ENCODE results near the gene KRTAP10-9.
"Not testable (repeated sequence)": the region's sequence is repeated elsewhere in the genome, so short reads cannot be mapped to it uniquely, and the experiment has no call there.

The KRTAP10-9 gene

DNA sequence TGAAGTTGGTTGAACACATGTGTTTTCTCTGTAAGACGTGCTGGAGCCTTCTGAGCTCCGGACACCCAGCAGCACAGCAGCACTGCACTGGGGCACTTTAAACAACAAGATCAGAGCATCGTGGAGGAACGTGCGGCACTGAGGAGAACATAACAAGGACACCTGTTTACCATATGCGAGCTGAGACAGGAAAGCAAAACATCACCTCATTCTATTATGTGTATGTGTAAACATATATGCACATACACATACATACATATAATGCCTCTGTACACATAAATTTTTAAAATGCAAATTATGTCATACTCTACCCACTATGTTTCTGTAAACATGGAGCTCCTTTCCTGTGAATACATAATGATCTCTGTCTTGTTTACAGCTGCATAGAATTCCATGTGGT, 31.4 kb upstream of the KRTAP10-9 start:
- no peak for DNase-seq (ENCODE audit: low read depth in 2 of 2)

DNA sequence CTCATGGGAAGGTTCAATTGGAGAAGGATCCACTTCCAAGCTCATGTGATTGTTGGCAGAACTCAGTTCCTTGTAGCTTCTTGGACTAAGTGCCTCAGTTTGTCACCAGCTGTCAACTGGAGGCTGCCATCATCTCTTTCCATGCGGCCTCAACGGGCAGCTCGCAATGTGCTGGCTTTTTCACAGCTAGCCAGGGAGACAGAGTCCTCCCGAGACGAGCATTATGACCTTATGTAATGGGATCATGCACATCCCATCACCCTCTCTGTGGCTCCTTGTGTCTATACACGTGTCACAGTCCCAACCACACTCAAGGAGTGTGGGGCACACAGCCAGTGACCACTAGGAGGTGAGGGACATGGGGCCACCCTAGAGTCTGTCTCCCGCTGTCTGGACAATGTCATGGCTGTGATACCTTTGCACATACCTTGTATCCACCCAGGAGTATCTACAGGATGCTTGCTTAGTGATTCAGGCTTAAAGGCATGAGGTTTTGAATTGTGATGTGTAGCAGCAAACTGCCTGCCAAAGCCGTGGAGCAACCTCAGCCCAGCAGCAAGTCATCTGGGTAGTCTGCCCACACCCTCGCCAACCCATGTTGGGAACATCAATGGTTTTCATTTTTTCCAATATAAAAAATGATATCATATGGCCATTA, 30.7 kb upstream of the KRTAP10-9 start:
- DNase-seq (ENCODE audit: low read depth in 2 of 2), result no peak

DNA sequence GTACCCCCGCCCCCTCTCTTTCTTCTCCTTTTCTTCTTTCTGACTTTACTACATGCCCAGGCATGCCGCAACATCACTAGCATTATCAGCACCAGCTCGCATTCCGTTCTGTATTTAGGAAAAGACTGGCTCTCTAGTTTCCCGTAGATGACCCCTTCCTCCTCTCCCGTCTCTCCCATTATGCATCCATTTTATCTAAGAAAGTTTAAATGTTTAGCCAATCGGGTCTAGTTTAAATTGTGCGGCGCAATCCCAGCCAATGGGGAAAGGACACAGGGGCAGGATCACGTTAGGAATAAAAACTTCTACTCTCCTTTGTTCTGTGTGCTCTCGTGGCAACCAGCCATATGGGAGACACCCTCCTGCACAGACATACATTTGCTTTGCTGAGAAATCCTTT, 28.8 kb upstream of the KRTAP10-9 start:
- no peak for DNase-seq (ENCODE audit: low read depth in 2 of 2)

DNA sequence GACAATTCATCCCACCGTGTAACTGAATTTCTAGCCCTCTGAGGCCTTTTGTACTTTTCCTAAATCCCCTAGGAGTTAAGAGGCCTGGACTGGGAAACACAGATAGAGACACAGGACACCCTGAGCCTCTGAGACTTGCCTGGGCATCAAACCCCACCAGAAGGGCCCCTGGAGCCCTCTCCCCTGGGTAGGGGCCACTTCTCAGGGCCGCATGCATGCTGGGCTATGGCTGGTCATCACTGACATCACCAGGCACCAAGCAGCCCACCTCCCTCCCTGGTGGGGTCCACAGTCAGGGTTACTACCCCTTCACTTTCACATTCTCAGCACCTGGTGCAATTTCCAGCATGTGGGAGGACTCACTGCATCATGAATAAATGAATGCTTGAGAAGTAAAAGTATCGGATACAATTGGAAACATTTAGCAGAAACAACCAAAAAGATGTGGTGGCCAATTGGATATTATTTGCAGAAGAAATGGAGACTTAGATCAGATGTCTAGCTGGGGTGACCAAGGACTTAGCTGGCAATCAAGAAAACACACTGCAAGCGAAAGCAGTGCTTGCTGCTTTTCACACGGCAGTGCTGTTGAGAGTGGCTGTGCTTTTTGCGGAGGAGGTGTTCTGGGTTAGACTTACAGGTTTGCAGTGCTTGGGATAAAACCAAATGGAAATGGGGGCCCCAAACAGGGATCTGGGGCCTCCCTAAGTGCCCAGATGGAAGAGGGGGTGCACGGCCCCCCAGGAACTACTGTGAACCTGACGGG, 27.4 kb upstream of the KRTAP10-9 start:
- no peak for DNase-seq (ENCODE audit: low read depth in 2 of 2)

DNA sequence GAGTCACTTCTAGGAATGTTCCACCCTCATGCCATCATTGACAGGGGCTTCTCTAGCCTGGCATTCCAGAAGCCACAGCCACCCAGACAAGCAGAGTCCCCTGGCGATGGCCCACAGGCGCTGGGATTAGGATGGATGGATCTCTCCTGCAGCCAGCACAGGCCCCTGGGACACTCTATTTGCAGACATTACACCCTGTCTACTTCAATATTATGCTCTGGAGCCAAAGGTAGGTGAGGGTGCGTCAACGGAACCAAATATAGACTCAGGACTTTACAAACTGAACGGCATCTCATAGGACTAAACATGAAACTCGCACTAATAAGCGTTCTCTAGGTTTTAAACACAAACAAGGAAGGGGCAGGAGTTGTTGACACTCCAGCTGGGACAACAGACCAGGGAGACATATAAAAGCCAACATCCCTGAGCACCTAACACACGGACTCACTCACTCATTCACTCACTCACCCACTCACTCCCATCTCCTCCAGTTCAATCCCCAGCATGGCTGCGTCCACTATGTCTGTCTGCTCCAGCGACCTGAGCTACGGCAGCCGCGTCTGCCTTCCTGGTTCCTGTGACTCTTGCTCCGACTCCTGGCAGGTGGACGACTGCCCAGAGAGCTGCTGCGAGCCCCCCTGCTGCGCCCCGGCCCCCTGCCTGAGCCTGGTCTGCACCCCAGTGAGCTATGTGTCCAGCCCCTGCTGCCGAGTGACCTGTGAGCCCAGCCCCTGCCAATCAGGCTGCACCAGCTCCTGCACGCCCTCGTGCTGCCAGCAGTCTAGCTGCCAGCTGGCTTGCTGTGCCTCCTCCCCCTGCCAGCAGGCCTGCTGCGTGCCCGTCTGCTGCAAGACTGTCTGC, 26.5 kb upstream of the KRTAP10-9 start, which contains the start of gene KRTAP10-7:
Gene KRTAP10-7 (plus strand): TSS at position 480 of the 861 bp plus-strand sequence. CDS start 25 bp downstream, at position 505.
- not testable (repeated sequence) for DNase-seq (ENCODE audit: low read depth in 2 of 2)

DNA sequence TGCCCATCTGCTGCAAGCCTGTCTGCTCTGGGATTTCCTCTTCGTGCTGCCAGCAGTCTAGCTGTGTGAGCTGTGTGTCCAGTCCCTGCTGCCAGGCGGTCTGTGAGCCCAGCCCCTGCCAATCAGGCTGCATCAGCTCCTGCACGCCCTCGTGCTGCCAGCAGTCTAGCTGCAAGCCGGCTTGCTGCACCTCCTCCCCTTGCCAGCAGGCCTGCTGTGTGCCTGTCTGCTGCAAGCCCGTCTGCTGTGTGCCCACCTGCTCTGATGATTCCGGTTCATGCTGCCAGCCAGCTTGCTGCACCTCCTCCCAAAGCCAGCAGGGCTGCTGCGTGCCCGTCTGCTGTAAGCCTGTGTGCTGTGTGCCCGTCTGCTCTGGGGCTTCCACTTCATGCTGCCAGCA, 25.8 kb upstream of the KRTAP10-9 start:
- DNase-seq (ENCODE audit: low read depth in 2 of 2), result not testable (repeated sequence)

DNA sequence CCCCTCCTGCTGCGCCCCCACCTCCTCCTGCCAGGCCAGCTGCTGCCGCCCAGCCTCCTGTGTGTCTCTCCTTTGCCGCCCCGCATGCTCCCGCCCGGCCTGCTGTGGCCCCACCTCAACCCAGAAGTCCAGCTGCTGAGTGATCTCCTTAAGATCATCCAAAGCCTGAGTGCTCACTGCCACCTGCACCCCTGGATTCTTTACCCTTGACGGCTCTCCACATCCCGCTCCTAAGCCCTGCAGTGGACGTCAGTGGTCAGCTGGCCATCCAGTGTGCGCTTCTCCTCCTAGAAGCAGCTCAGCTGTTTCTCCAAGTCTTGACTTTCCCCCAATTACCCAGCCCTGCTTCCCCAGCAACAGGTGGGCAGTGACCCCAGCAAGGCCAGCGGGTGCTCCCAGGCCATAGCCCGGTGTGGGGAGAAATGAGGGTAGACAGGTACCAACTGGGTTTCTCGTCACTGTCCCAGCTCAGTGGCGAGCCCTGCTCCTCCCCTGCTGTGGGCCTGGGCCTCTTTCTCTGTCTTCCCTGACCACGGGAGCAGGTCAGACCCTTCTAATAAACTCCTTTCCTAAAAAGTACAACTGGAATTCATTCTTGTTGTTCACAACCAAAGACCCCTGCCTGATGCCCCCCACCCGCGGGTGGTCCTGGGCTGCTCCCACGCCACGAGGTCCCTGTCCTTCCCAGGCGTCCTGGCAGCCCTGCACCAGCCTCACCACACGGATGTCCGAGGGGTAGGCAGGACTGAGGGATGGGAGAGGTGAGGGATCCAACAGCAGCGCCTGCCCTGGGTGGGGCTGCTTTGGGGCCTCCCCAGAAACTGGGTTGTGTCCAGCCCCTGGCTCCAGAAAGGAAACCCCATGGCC, 25.1 kb upstream of the KRTAP10-9 start:
- DNase-seq (ENCODE audit: low read depth in 2 of 2), result no peak

DNA sequence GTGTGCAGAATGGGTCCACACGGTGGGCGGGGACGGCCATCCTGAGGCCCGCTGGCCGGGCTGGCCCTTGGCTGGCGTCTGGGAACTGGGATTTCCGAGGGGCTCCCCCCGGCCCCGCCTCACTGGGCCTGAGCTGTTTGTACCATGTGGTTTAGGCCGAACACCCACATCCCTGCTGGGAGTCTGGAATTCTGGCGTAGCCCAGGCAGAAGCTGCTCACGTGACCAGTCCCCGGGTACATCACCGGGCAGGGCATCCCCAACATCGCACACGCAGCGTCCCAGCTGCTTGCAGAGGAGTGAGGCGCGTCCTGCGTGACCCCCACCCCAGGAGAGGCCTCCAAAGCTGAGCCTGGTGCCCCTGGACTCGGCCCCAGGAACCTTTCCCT, 24.4 kb upstream of the KRTAP10-9 start:
- no peak for DNase-seq (ENCODE audit: low read depth in 2 of 2)

DNA sequence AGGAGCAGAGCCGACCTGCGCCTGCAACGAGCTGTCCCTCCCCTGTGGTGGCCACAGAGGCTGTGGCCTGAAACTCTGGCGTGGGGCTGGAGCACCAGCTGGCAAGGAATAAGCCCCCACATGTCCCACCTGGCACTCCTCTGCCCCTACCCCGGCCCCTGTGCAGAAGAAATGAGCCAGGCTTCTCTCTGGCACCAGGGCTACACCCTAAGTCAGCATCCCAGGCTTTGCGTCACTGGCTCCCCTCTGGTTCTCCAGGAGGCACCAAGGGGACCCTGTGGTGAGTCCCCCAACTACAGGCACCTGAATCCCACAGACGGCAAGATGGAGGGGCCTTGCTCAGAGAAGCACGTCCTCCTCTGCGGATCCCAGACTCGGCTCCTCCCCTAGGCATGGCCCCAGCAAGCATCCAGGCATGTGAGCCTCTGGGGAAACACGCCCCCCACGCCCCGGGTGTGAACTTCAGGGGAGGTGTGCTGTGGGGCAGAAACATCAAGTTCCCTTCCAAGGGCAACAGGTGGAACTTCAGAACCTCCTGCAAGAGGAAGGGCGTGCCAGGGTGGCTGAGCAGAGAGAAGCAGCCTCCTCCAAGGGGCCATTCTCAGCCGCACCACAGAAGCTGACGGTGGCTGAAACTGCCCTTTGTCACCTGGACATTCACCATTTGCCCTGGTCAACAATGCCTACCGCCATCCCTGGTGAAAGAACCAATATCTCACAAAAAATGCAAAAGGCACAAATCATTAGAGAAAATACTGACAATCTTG, 23.6 kb upstream of the KRTAP10-9 start:
- DNase-seq (ENCODE audit: low read depth in 2 of 2), result no peak

DNA sequence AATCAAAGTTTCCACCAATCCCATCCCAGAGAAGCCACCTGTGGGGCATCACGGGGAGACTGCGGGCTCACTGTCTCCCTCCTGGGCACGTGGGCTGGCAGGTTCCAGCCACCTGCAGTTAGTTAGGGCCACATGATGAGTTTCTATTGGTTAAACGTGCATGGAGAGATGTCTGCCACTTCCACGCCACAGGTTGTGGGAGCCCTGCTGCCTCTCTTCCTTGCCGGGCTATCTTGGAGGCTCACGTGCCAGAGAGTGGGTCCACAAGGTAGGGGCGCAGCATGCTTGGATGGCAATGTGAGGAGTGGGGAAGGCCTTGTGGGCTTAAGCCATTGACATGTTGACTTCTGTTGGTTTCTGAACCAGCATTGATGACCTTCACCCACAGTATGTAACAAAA, 23.0 kb upstream of the KRTAP10-9 start:
- no peak for DNase-seq (ENCODE audit: low read depth in 2 of 2)

DNA sequence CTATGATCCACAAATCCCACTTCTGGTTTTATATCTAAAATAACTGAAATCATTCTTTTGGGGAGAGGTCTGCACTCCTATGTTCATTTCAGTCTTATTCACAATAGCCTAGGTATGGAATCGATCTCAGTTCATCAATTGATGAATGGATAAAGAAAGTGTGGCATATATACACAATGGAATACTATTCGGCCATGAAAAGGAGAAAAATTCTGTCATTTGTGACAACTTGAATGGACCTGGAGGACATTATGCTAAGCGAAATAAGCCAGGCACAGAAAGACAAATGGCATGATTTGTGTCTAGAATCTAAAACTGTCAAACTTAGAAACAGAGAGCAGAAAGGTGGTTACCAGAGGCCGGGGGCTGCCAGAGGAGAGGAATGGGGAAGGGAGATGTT, 20.4 kb upstream of the KRTAP10-9 start:
- DNase-seq (ENCODE audit: low read depth in 2 of 2), result no peak

DNA sequence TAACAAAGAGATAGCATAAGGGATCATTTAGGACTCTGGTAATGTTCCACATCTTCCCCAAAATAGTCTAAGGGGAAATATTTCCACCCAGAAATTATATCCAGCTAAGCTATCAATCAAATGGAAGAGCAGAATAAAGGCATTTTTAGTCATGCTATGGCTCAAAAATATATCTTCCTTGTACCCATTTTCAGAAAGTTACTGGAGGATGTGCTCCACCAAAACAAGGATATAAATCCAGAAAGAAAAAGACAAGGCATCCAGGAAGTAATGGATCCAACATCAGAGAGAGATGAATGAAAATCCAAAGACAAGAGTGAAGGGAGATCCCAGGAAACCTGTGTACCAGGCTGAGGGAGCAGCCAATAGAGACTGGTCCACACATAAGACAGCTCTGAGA, 17.7 kb upstream of the KRTAP10-9 start:
- no peak for DNase-seq (ENCODE audit: low read depth in 2 of 2)

DNA sequence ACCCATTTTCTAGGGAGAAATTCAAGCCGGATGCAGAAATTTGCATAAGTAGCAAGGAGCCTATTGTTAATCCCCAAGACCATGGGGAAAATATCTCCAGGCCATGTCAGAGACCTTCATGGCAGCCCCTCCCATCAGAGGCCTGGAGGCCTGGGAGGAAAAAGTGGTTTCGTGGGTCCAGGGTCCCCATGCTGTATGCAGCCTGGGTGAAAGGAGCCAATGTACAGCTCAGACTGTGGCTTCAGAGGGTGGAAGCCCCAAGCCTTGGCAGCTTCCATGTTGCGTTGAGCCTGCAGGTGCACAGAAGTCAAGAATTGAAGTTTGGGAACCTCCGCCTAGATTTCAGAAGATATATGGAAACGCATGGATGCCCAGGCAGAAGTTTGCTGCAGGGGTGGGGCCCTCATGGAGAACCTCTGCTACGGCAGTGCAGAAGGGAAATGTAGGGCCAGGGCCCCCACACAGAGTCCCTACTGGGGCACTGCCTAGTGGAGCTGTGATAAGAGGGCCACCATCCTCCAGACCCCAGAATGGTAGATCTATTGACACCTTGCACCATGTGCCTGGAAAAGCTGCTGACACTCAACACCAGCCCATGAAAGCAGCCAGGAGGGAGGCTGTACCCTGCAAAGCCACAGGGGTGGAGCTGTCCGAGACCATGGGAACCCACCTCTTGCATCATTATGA, 16.6 kb upstream of the KRTAP10-9 start:
- not testable (repeated sequence) for DNase-seq (ENCODE audit: low read depth in 2 of 2)

DNA sequence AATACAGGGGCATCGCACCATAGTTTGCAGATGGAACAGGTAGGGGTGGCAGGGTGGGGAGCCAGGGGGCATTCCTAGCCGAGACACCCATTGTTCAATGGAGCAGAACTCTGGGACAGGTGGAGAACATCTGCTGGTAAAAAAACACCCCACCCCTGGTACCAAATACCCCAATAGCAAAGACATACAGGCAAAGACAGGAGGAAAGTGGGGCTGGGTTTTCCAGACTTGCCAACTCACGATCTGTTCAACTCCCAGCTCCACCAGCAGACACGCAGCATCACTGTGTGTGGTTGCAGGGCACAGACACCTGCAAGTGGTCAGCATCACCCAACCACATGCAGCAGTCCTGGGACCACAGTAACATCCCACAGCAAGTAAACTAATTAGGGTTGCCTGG, 15.3 kb upstream of the KRTAP10-9 start:
- DNase-seq (ENCODE audit: low read depth in 2 of 2), result no peak

DNA sequence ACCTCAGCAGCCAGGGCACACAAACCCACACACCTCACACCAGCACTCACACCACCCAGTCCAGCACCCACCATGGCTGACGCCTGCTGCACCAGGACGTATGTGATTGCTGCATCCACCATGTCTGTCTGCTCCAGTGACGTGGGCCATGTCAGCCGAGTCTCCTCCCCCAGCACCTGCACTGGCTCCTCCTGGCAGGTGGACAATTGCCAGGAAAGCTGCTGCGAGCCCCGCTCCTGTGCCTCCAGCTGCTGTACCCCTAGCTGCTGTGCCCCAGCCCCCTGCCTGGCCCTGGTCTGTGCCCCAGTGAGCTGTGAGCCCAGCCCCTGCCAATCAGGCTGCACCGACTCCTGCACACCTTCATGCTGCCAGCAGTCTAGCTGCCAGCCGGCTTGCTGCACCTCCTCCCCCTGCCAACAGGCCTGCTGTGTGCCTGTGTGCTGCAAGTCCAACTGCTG, 14.8 kb upstream of the KRTAP10-9 start, which contains the start of gene KRTAP10-8:
Gene KRTAP10-8 (plus strand): TSS at position 51 of the 458 bp plus-strand sequence. CDS start 22 bp downstream, at position 73.
- no peak for DNase-seq (ENCODE audit: low read depth in 2 of 2)

DNA sequence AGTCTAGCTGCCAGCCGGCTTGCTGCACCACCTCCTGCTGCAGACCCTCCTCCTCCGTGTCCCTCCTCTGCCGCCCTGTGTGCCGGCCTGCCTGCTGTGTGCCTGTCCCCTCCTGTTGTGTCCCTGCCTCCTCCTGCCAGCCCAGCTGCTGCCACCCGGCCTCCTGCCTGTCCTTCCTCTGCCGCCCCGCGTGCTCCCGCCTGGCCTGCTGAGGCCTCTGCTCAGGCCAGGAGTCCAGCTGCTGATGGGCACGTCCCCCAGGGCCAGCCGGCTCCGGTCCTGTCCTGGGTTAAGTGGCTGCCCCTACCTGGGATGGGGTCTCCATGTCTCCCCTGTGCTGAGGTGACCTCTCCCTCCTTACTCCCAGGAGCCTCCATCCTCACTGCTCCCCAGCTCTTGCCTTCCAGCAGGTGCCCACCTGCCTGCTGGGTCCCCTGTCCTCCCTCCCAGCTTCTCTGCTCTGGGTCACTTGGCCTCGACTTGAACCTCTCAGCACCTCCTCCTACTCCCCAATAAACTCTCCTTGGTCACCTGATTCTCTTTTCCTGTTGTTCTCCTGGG, 14.1 kb upstream of the KRTAP10-9 start:
- no peak for DNase-seq (ENCODE audit: low read depth in 2 of 2)

DNA sequence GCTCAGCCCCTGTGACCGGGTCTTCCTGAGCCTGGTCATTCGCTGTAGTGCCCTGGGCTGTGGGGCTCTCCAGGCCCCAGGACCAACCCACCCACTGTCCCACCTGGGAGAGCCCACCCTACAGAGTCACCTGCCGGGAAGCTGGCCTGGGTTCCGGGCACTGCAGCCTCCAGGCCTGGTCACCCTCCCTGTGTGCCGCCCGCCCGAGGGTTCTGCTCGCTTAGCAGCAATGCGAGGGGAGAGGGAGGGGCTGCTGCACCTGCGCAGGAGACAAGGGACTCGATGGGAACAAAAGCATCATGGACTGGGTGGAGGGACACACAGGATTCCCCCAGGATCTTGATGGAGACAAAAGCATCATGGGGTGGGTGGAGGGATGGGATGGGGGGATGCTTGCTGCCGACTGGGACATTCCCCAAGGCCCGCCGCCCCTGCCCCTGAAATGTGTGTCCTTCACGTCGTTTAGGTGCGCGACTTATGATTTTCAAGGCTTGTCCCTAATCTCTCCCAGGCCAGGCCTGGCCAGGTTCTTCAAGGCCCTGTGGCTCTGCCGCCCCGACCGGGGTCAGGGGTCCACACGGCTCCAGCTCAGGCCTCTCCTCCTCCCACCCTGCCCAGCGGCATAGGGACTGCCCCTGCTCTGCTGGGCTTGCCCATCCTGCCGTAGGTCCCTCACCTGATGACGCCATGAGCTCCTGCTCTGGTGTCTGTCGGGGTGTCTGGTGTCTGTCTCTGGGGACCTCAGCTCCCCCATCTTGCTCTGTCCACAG, 13.3 kb upstream of the KRTAP10-9 start:
- DNase-seq (ENCODE audit: low read depth in 2 of 2), result no peak

DNA sequence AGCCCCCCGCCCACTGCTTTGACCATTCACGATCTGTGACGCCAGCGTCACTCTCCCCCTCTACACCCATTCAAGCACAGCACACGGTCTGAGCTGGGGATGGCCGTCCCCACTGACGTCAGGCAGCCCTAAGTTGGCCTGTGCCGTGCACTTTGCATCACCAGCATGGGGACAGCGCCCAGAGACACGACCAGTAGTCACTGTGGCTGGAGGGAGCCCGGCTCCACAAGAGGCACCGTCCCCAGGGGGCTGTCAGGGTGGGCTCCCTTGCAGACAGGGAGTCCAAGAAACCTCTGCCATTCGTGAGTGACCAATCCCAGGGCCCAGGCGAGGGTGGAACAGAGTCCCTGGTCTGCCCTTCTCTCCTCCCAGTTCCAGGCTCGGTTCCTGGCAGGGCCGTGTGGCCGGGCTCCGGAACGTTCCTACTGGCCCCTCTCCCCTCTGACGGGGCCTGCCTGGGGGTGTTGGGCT, 12.7 kb upstream of the KRTAP10-9 start:
- DNase-seq (ENCODE audit: low read depth in 2 of 2), result no peak

DNA sequence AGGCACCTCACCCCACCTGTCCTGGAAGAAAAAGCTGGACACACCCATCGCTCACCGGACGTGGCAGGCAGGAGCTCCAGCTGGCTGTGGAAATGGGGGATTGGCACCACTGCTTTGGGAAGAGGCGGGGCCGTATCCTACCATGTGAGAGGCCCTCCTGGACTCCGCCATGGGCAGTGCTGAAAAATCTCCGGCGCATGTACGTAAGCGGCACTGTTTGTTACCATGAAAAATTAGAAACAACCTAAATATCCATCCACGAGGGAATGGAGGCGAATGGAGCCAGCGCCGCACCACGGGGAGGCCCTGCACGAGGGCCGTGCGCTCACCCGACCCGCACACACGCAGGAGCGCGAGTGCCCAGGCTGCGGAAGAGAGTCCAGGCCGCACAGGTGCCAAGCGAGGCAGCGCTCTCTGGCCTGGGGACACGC, 11.9 kb upstream of the KRTAP10-9 start:
- DNase-seq (ENCODE audit: low read depth in 2 of 2), result no peak
